Measurements from ENCODE around the gene OR2F1. TPM values are rescaled to one million over a fixed set of nuclear protein-coding genes. Genes with fewer than 3 reads are reported as not detected.

Gene OR2F1
- total and polyA plus RNA-seq, 12 donors: not detected

GRCh38 chr7:143954135-143954534 lies 509 bp upstream of the OR2F1 start:
- no peaks in the 10 kb centered on the region for H3K36me3 ChIP-seq
- H3K4me3 ChIP-seq: no peak overlapping the region
- ATAC-seq (no peak), DNase-seq (no peak)
- peaks cover 0 to 4% (median 0%) of the 10 kb centered on the region in 7 donors for H3K27me3 ChIP-seq
- H3K27ac ChIP-seq: no peak overlapping the region
- no peak for TF ChIP-seq CTCF (IDR thresholded peaks at IDR 0.05)
- 78 to 88% methylated on average over 2 of the region's 2 CpGs for WGBS, 2 donors
- intact Hi-C loops (cut with DNase I): loop anchor here in 1 of 10 donors (10.0 kb wide), 1 partner anchor 51 kb away; the partner anchor contains the start of gene OR6B1
- no peaks in the 10 kb centered on the region for H3K4me1 ChIP-seq
- no peaks in the 10 kb centered on the region for H3K9me3 ChIP-seq

GRCh38 chr7:143958781-143959180 lies 4.1 kb downstream of the OR2F1 start:
- no peaks in the 10 kb centered on the region for H3K4me1 ChIP-seq
- no peak for TF ChIP-seq CTCF (IDR thresholded peaks at IDR 0.05)
- 52 to 68% methylated on average over 3 of the region's 3 CpGs for WGBS, 2 donors
- DNase-seq (no peak), ATAC-seq (no peak)
- no peaks in the 10 kb centered on the region for H3K9me3 ChIP-seq
- no peak overlapping the region for H3K27ac ChIP-seq
- no peak overlapping the region for H3K4me3 ChIP-seq
- intact Hi-C loops (cut with DNase I): loop anchor here in 1 of 10 donors (10.0 kb wide), 1 partner anchor 46 kb away; the partner anchor contains the start of gene OR6B1
- no peaks in the 10 kb centered on the region for H3K36me3 ChIP-seq
- H3K27me3 ChIP-seq: peaks cover 0 to 4% (median 0%) of the 10 kb centered on the region in 7 donors

GRCh38 chr7:143960813-143961610 lies 6.4 kb downstream of the OR2F1 start:
- no peaks in the 10 kb centered on the region for H3K9me3 ChIP-seq
- DNase-seq: no peak
- no peak overlapping the region for H3K4me3 ChIP-seq
- WGBS, 2 donors: 71 to 81% methylated on average over 5 of the region's 5 CpGs
- no peak for ATAC-seq
- TF ChIP-seq CTCF (IDR thresholded peaks at IDR 0.05): no peak
- no peak overlapping the region for H3K27ac ChIP-seq
- no peaks in the 10 kb centered on the region for H3K36me3 ChIP-seq
- no peaks in the 10 kb centered on the region for H3K4me1 ChIP-seq
- peaks cover 0 to 4% (median 0%) of the 10 kb centered on the region in 7 donors for H3K27me3 ChIP-seq
- intact Hi-C loops (cut with DNase I): no loop called here

- TF ChIP-seq CTCF (IDR thresholded peaks at IDR 0.05): no peak
Observed at GRCh38 chr7:143965280-143965679, 10.6 kb downstream of the OR2F1 start.

More at GRCh38 chr7:143965280-143965679, 10.6 kb downstream of the OR2F1 start:
- 39 to 47% methylated on average over 2 of the region's 2 CpGs for WGBS, 2 donors
- H3K4me1 ChIP-seq: no peaks in the 10 kb centered on the region
- no peak overlapping the region for H3K27ac ChIP-seq
- DNase-seq: no peak
- intact Hi-C loops (cut with DNase I): loop anchor here in 1 of 10 donors (5.0 kb wide), 1 partner anchor 33 kb away; no protein-coding TSS in a partner anchor
- no peak for ATAC-seq
- no peaks in the 10 kb centered on the region for H3K36me3 ChIP-seq
- H3K4me3 ChIP-seq: no peak overlapping the region
- no peaks in the 10 kb centered on the region for H3K27me3 ChIP-seq
- H3K9me3 ChIP-seq: no peaks in the 10 kb centered on the region
